Panc1 (cell line): Measurements from ENCODE around the gene EFNB1. TPM values are rescaled to one million over a fixed set of nuclear protein-coding genes. Genes with fewer than 3 reads are reported as not detected.

Experiments used
- ATAC-seq: fragments of 200-7000 bp; cut with Tn5 transposase; 2 replicates; pipeline ENCODE4 v1.9.1; 2020; ENCODE audit warnings: mild to moderate bottlenecking, moderate library complexity
- BruUV-seq: library from RNA; stranded (reverse); fragments of 400-500 nt; replicated peaks from 2 replicates; lab custom pipeline; 2021; lab: Mats Ljungman, UMichigan
- CTCF ChIA-PET: fragments of 300-600 bp; sonication (Branson Sonifier 250); formaldehyde crosslinking; loops from one replicate; lab custom pipeline; 2022; ENCODE audit warnings: antibody characterized with exemption; lab: Charles Lee
- POLR2A ChIA-PET: fragments of 300-600 bp; sonication (Branson Sonifier 250); formaldehyde crosslinking; loops from one replicate; lab custom pipeline; 2022; ENCODE audit warnings: antibody characterized with exemption; lab: Charles Lee
- DNase-seq: peaks from one replicate; pipeline ENCODE4 v3.0.0-alpha.2; 2010; ENCODE audit warnings: low read depth, low spot score
- H3K27ac ChIP-seq: 2 replicates; pipeline ENCODE4 v1.5.1; 2011; ENCODE audit warnings: mild to moderate bottlenecking, low read length, inconsistent platforms
- H3K27me3 ChIP-seq: fragments of 200-500 bp; sonication (Bioruptor generic); 2 replicates; pipeline ENCODE4 v1.6.0; 2014; ENCODE audit warnings: low read length, inconsistent platforms; ENCODE audit not compliant: control insufficient read depth, insufficient read depth
- H3K36me3 ChIP-seq: fragments of 200-500 bp; sonication (Bioruptor generic); 2 replicates; pipeline ENCODE4 v1.5.1; 2014; ENCODE audit warnings: inconsistent platforms, mild to moderate bottlenecking, low read length, moderate library complexity; ENCODE audit not compliant: control insufficient read depth, insufficient read depth
- H3K4me1 ChIP-seq: 2 replicates; pipeline ENCODE4 v1.5.1; 2011; ENCODE audit warnings: inconsistent platforms, mild to moderate bottlenecking, low read length, moderate library complexity; ENCODE audit not compliant: control insufficient read depth, insufficient read depth
- H3K4me3 ChIP-seq, 2 experiments: 2 replicates each; pipeline ENCODE4 v1.5.1; 2011 to 2012; ENCODE audit warnings: low read depth in 2 of 2, low read length in 2 of 2, mild to moderate bottlenecking in 2 of 2, inconsistent platforms in 1 of 2, moderate library complexity in 1 of 2
- H3K9me3 ChIP-seq: fragments of 200-500 bp; sonication (Bioruptor generic); 2 replicates; pipeline ENCODE4 v1.5.1; 2014; ENCODE audit warnings: low read depth, mild to moderate bottlenecking, inconsistent platforms, low read length, moderate library complexity; ENCODE audit not compliant: control insufficient read depth, insufficient read depth
- POLR2AphosphoS5 ChIP-seq: IDR thresholded peaks from 2 replicates; pipeline ENCODE4 v1.6.1; 2012; ENCODE audit warnings: mild to moderate bottlenecking, low read depth, low read length, moderate library complexity
- SIN3A ChIP-seq: IDR thresholded peaks from 2 replicates; pipeline ENCODE4 v1.6.1; 2012; ENCODE audit warnings: low read depth, mild to moderate bottlenecking, low read length, moderate library complexity, borderline replicate concordance; ENCODE audit not compliant: insufficient read depth
- TCF7L2 ChIP-seq: IDR thresholded peaks from 2 replicates; pipeline ENCODE4 v1.6.1; 2011; ENCODE audit warnings: mild to moderate bottlenecking, low read depth, low read length, inconsistent platforms
- in situ Hi-C: cut with HindIII; loops from 2 replicates; pipeline ENCODE4 v1.10.0; 2016; ENCODE audit warnings: low sequenced_read_pairs, low pct_unique_long_range_greater_than_20kb
- intact Hi-C: fragments of 100-400 bp; cut with micrococcal nuclease; formaldehyde crosslinking; loops from one replicate; pipeline ENCODE4 v1.10.0; 2022; ENCODE audit not compliant: unreplicated experiment
- total RNA-seq: library from RNA; stranded (reverse); gene quantifications from one replicate; pipeline ENCODE4 v1.2.1, GENCODE V29; 2021; ENCODE audit not compliant: unreplicated experiment
- TF ChIP-seq, protein P1 (sequence below): fragments of 450-650 bp; IDR thresholded peaks from 2 replicates; pipeline ENCODE4 v1.5.1; 2017; ENCODE audit warnings: mild to moderate bottlenecking
- TF ChIP-seq, protein P2 (sequence below), 2 experiments: IDR thresholded peaks; 2 replicates each; pipeline ENCODE4 v1.6.1; 2011 to 2012; ENCODE audit warnings: low read depth in 2 of 2, control low read depth in 1 of 2, low read length in 1 of 2, mild to moderate bottlenecking in 1 of 2, moderate library complexity in 1 of 2; ENCODE audit not compliant: insufficient read depth in 1 of 2

The EFNB1 gene
- total RNA-seq, 1 experiment from 2014 or later, result 12.9 TPM

DNA sequence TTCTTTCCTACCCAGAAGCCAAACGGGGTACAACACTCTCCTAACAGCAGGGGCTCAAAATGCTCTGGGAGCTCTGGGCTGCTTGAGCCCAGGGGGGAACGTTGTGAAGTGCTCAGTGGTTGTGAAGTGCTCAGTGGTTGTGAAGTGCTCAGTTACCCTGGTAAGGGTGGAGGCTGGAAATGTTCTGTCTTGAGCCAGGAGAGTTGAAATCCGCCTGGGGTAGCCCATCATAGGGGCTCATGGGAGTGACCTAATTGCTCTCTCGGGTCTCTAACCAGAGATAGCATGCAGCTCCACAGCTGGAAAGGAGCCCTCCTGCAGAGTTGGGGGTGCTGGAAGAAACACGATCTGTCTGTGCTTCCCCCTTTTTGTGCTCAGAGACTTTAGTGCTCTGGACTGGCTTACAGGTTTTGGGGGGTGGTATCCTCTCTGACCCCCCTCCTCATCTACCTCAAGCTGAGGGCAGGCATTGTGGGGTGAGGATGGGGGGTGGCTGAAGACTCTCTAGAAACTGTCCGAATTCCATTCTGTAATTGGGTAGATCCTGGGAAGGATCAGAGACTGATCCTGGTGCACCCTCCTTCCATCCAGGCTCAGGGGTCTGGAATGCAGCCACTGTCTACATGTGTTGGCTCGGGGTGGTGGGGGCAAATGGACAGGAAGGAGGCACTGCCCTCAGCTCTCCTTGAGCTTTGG lies 2.7 kb downstream of the EFNB1 start:
- no peak for DNase-seq
- H3K4me3 ChIP-seq, result peak overlapping the region; percentile 8 to 11; a peak in 3 of 4 replicates
- intact Hi-C loops, result no loop called here
- ATAC-seq, result no peak
- in situ Hi-C loops, result no loop called here
- BruUV-seq, result no TSS peak
- no peaks in the 10 kb centered on the region for H3K27me3 ChIP-seq
- ChIA-PET CTCF (no interaction called here), POLR2A (interaction anchor here (0.6 kb wide), 1 partner anchor 266 kb away, joined by 3 read pairs; no protein-coding TSS in a partner anchor)
- no peaks in the 10 kb centered on the region for H3K36me3 ChIP-seq
- TF ChIP-seq SIN3A (no peak), TCF7L2 (no peak), POLR2AphosphoS5 (no peak)
- TF ChIP-seq, protein P1, sequence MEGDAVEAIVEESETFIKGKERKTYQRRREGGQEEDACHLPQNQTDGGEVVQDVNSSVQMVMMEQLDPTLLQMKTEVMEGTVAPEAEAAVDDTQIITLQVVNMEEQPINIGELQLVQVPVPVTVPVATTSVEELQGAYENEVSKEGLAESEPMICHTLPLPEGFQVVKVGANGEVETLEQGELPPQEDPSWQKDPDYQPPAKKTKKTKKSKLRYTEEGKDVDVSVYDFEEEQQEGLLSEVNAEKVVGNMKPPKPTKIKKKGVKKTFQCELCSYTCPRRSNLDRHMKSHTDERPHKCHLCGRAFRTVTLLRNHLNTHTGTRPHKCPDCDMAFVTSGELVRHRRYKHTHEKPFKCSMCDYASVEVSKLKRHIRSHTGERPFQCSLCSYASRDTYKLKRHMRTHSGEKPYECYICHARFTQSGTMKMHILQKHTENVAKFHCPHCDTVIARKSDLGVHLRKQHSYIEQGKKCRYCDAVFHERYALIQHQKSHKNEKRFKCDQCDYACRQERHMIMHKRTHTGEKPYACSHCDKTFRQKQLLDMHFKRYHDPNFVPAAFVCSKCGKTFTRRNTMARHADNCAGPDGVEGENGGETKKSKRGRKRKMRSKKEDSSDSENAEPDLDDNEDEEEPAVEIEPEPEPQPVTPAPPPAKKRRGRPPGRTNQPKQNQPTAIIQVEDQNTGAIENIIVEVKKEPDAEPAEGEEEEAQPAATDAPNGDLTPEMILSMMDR, result no peak
- TF ChIP-seq, protein P2, sequence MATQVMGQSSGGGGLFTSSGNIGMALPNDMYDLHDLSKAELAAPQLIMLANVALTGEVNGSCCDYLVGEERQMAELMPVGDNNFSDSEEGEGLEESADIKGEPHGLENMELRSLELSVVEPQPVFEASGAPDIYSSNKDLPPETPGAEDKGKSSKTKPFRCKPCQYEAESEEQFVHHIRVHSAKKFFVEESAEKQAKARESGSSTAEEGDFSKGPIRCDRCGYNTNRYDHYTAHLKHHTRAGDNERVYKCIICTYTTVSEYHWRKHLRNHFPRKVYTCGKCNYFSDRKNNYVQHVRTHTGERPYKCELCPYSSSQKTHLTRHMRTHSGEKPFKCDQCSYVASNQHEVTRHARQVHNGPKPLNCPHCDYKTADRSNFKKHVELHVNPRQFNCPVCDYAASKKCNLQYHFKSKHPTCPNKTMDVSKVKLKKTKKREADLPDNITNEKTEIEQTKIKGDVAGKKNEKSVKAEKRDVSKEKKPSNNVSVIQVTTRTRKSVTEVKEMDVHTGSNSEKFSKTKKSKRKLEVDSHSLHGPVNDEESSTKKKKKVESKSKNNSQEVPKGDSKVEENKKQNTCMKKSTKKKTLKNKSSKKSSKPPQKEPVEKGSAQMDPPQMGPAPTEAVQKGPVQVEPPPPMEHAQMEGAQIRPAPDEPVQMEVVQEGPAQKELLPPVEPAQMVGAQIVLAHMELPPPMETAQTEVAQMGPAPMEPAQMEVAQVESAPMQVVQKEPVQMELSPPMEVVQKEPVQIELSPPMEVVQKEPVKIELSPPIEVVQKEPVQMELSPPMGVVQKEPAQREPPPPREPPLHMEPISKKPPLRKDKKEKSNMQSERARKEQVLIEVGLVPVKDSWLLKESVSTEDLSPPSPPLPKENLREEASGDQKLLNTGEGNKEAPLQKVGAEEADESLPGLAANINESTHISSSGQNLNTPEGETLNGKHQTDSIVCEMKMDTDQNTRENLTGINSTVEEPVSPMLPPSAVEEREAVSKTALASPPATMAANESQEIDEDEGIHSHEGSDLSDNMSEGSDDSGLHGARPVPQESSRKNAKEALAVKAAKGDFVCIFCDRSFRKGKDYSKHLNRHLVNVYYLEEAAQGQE (IDR thresholded peaks at IDR 0.05; ENCODE audit: insufficient read depth in 1 of 2, low read depth in 2 of 2, low read length in 1 of 2), result no peak
- no peak overlapping the region for H3K27ac ChIP-seq
- H3K9me3 ChIP-seq, result no peaks in the 10 kb centered on the region
- H3K4me1 ChIP-seq, result no peaks in the 10 kb centered on the region; the same call in none of the 2 replicates

DNA sequence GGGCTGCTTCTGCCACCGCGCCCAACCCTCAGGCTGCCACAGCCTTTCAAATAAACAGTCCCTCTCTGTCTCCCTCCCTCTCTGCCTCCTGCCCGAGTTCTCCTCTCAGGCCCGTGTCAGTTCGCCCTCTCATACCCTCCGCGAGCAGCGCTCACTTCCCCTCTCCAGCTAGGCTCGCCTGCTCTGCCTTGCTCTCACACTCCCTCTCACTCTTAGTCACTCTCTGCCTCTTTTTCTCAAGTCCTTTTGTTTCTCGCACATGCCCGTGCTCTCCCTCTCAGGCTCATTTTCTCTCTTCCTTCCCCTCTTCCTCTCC lies 3.2 kb downstream of the EFNB1 start:
- ATAC-seq, result peak; percentile 31; the same call in 1 of the 2 replicates
- in situ Hi-C loops, result no loop called here

More for the DNA sequence above, 3.2 kb downstream of the EFNB1 start:
- TF ChIP-seq POLR2AphosphoS5, result no peak
- TF ChIP-seq SIN3A, result no peak
- TF ChIP-seq, protein P2 (IDR thresholded peaks at IDR 0.05; ENCODE audit: insufficient read depth in 1 of 2, low read depth in 2 of 2, low read length in 1 of 2), result no peak
- TF ChIP-seq TCF7L2, result no peak
- TF ChIP-seq, protein P1, result no peak
- Histone ChIP-seq H3K27ac (no peak overlapping the region), H3K4me3 (peak overlapping the region in 1 of 2 experiments; percentile 8; a peak in 1 of 4 replicates), H3K36me3 (no peaks in the 10 kb centered on the region), H3K27me3 (no peaks in the 10 kb centered on the region), H3K9me3 (no peaks in the 10 kb centered on the region), H3K4me1 (no peaks in the 10 kb centered on the region; the same call in none of the 2 replicates)
- DNase-seq, result no peak
- BruUV-seq, result no TSS peak
- ChIA-PET CTCF (no interaction called here), POLR2A (no interaction called here)
- intact Hi-C loops, result no loop called here
